K562 (cell line): ENCODE data around the gene ERGIC1. TPM values are rescaled to one million over a fixed set of nuclear protein-coding genes. Genes with fewer than 3 reads are reported as not detected.

Source experiments
- ATAC-seq: fragments of 200-7000 bp; cut with Tn5 transposase; 3 replicates; pipeline ENCODE4 v1.9.1; 2020; ENCODE audit warnings: moderate library complexity
- BruUV-seq: library from RNA; stranded (reverse); fragments of 400-500 nt; replicated peaks from 2 replicates; lab custom pipeline; 2021; lab: Mats Ljungman, UMichigan
- CTCF ChIA-PET: fragments of 300-600 bp; formaldehyde crosslinking; extraction: SDS; loops from one replicate; lab custom pipeline; 2021; ENCODE audit warnings: low intra/inter-chr PET ratio; lab: Yijun Ruan, JAX
- POLR2A ChIA-PET: fragments of 300-600, 350-650 bp; sonication (Branson Sonifier 250); formaldehyde crosslinking; extraction: SDS; loops from one replicate; lab custom pipeline; 2021; ENCODE audit warnings: antibody characterized with exemption, inconsistent platforms; lab: Yijun Ruan, JAX
- DNase-seq, 4 experiments: peaks; one replicate each; pipeline versions ENCODE4 v3.0.0 to v3.0.0-alpha.2; 2011 to 2018; ENCODE audit warnings: low spot score in 3 of 4, mixed read lengths in 3 of 4; ENCODE audit errors: extremely low read depth in 1 of 4
- FAIRE-seq: peaks from 2 replicates; lab custom pipeline; 2011; peaks lifted over from hg19 to GRCh38; lab: Jason Lieb, UNC
- H2AFZ ChIP-seq: 2 replicates; pipeline ENCODE4 v1.6.0; 2011; ENCODE audit warnings: low read depth, low read length, control low read depth, inconsistent platforms
- H3K27ac ChIP-seq: fragments of 200-600 bp; 3 replicates; pipeline ENCODE4 v1.8.0; 2011; ENCODE audit warnings: low read depth, mild to moderate bottlenecking, control low read depth, inconsistent platforms, low read length, moderate library complexity, mixed read lengths; ENCODE audit errors: extremely low read depth
- H3K27me3 ChIP-seq, 2 experiments: fragments of 300-600 bp in 1 of 2; 2 replicates in 1 of 2; 3 replicates in 1 of 2; pipeline versions ENCODE4 v1.6.0 to v1.8.0; 2011; ENCODE audit warnings: inconsistent platforms in 2 of 2, low read length in 2 of 2, mild to moderate bottlenecking in 1 of 2, mixed read lengths in 1 of 2, moderate library complexity in 1 of 2; ENCODE audit not compliant: control insufficient read depth in 2 of 2, insufficient read depth in 2 of 2
- H3K36me3 ChIP-seq: fragments of 300-600 bp; 3 replicates; pipeline ENCODE4 v1.8.0; 2011; ENCODE audit warnings: mild to moderate bottlenecking, low read length, inconsistent platforms; ENCODE audit not compliant: control insufficient read depth, insufficient read depth
- H3K4me1 ChIP-seq, 2 experiments: fragments of 200-600 bp in 1 of 2; replicated peaks in 1 of 2; 2 replicates in 1 of 2; 3 replicates in 1 of 2; pipeline versions ENCODE4 v1.5.1 to v1.8.0; 2011; ENCODE audit warnings: inconsistent platforms in 2 of 2, low read length in 2 of 2, mild to moderate bottlenecking in 1 of 2, mixed read lengths in 1 of 2, moderate library complexity in 1 of 2; ENCODE audit not compliant: control insufficient read depth in 2 of 2, insufficient read depth in 2 of 2
- H3K4me2 ChIP-seq: 2 replicates; pipeline ENCODE4 v1.6.1; 2011; ENCODE audit warnings: low read length, control low read depth, inconsistent platforms, mixed read lengths; ENCODE audit not compliant: insufficient read depth
- H3K4me3 ChIP-seq: fragments of 200-600 bp; sonication (generic), shearing (Covaris generic); 2 replicates; pipeline ENCODE4 v1.5.1; 2016; ENCODE audit warnings: control low read depth, inconsistent platforms
- H3K79me2 ChIP-seq: fragments of 200-600 bp; 3 replicates; pipeline ENCODE4 v1.8.0; 2011; ENCODE audit warnings: low read length, inconsistent platforms; ENCODE audit not compliant: control insufficient read depth, insufficient read depth
- H3K9ac ChIP-seq, 2 experiments: 2 replicates each; pipeline versions ENCODE4 v1.6.0 to v1.6.1; 2011; ENCODE audit warnings: low read depth in 2 of 2, low read length in 2 of 2, control low read depth in 1 of 2, inconsistent platforms in 1 of 2, mild to moderate bottlenecking in 1 of 2, mixed read lengths in 1 of 2; ENCODE audit not compliant: insufficient read depth in 1 of 2
- H3K9me1 ChIP-seq: one replicate; pipeline ENCODE4 v1.6.0; 2011; ENCODE audit warnings: inconsistent platforms, mild to moderate bottlenecking, low read length, moderate library complexity; ENCODE audit not compliant: control insufficient read depth, insufficient read depth
- H3K9me3 ChIP-seq: replicated peaks from 2 replicates; pipeline ENCODE4 v1.5.1; 2011; ENCODE audit warnings: low read depth, low read length, inconsistent platforms; ENCODE audit not compliant: control insufficient read depth, insufficient read depth
- H4K20me1 ChIP-seq: replicated peaks from 2 replicates; pipeline ENCODE4 v1.6.1; 2011; ENCODE audit warnings: low read length, inconsistent platforms, mixed read lengths; ENCODE audit not compliant: control insufficient read depth, insufficient read depth
- ESRRA ChIP-seq: fragments of 450-650 bp; IDR thresholded peaks from 2 replicates; pipeline ENCODE4 v1.6.1; 2014; ENCODE audit warnings: low read depth, mild to moderate bottlenecking, moderate library complexity, borderline replicate concordance
- HNRNPL ChIP-seq: fragments of 200-400 bp; formaldehyde crosslinking; IDR thresholded peaks from 2 replicates; pipeline ENCODE4 v1.6.1; 2017; ENCODE audit warnings: low read depth, mild to moderate bottlenecking, low read length
- KDM1A ChIP-seq, 2 experiments: fragments of 450-650 bp; IDR thresholded peaks; 2 replicates each; pipeline ENCODE4 v1.6.1; 2016; ENCODE audit warnings: mild to moderate bottlenecking in 2 of 2
- MYC ChIP-seq, 2 experiments: fragments of 250-450 bp in 1 of 2; sonication (Bioruptor Pico) in 1 of 2; IDR thresholded peaks; 2 replicates each; pipeline versions ENCODE4 v1.5.1 to v1.6.1; 2012 to 2021; ENCODE audit warnings: low read depth in 2 of 2, borderline replicate concordance in 1 of 2, improper control_type of control experiment in 1 of 2, low read length in 1 of 2, mild to moderate bottlenecking in 1 of 2, moderate library complexity in 1 of 2
- PRPF4 ChIP-seq: fragments of 200-400 bp; formaldehyde crosslinking; IDR thresholded peaks from one replicate; pipeline ENCODE4 v1.6.1; 2017; ENCODE audit warnings: low read length, low read depth, mild to moderate bottlenecking; ENCODE audit not compliant: insufficient read depth, poor library complexity, severe bottlenecking
- RBM39 ChIP-seq: fragments of 200-400 bp; formaldehyde crosslinking; optimal IDR thresholded peaks from 2 replicates; pipeline ENCODE3; 2018; ENCODE audit warnings: low read depth, low read length
- SNRNP70 ChIP-seq: fragments of 200-400 bp; formaldehyde crosslinking; optimal IDR thresholded peaks from 2 replicates; pipeline ENCODE3; 2017; ENCODE audit warnings: low read depth, low read length
- YY1 ChIP-seq, 3 experiments: IDR thresholded peaks; 2 replicates each; pipeline ENCODE4 v1.6.1; 2011; ENCODE audit warnings: low read length in 2 of 3, mild to moderate bottlenecking in 2 of 3, moderate library complexity in 2 of 3, borderline replicate concordance in 1 of 3, control low read depth in 1 of 3, low read depth in 1 of 3; ENCODE audit not compliant: insufficient read depth in 3 of 3, insufficient replicate concordance in 2 of 3, control insufficient read depth in 1 of 3, insufficient read length in 1 of 3; ENCODE audit errors: extremely low read depth in 1 of 3
- WGBS: fragments of 100-300 bp; shearing (Covaris generic); methylation state at CpG from one replicate; pipeline ENCODE4 v1.1.6; 2016; ENCODE audit warnings: low coverage, mixed read lengths; ENCODE audit not compliant: insufficient coverage; ENCODE audit errors: missing lambda C conversion rate; 5-methylcytosine and 5-hydroxymethylcytosine counted together
- in situ Hi-C: fragments of 300-500 bp; cut with MboI; formaldehyde crosslinking; loops from 4 replicates; pipeline ENCODE4 v1.15.0; 2018; ENCODE audit warnings: inconsistent platforms, mixed read lengths
- intact Hi-C: fragments of 100-400 bp; cut with micrococcal nuclease; formaldehyde crosslinking; loops from 2 replicates; pipeline ENCODE4 v1.14.2; 2022
- polyA plus RNA-seq, 8 experiments: library from polyadenylated mRNA; depleted of rRNA in 4 of 8; stranded (reverse) in 5 of 8; unstranded in 3 of 8; fragments of >200 nt; fragmentation: Nextera tagmentation in 2 of 8; fragmentation: Illumina TruSeq in 1 of 8; extraction: Ambion mirVana in 2 of 8; extraction: Trizol in 1 of 8; gene quantifications; 2 replicates each; pipeline versions ENCODE4 v1.2.1 to v1.2.3, GENCODE V29; 2011 to 2014; ENCODE audit warnings: inconsistent platforms in 1 of 8, missing spikeins in 1 of 8
- total RNA-seq, 7 experiments: library from RNA; depleted of rRNA in 6 of 7; stranded (reverse); fragments of >200 nt in 6 of 7; fragmentation: Illumina TruSeq in 2 of 7; extraction: Trizol in 2 of 7; gene quantifications; 2 replicates each; pipeline versions ENCODE4 v1.2.1 to v1.2.3, GENCODE V29; 2011 to 2021; ENCODE audit warnings: low replicate concordance in 1 of 7
- TF ChIP-seq, protein P1 (sequence below), 2 experiments: fragments of 250-450 bp in 1 of 2; fragments of 450-650 bp in 1 of 2; sonication (Bioruptor Pico) in 1 of 2; IDR thresholded peaks; 2 replicates each; pipeline versions ENCODE4 v1.6.1 to v1.8.0; 2016 to 2021; ENCODE audit warnings: mild to moderate bottlenecking in 2 of 2, moderate library complexity in 2 of 2, missing compliant biosample characterization in 1 of 2, missing genetic modification characterization in 1 of 2
- TF ChIP-seq, protein P2 (sequence below): IDR thresholded peaks from 3 replicates; pipeline ENCODE4 v1.6.1; 2011; ENCODE audit warnings: borderline replicate concordance, mild to moderate bottlenecking, moderate library complexity; ENCODE audit not compliant: insufficient read length; ENCODE audit errors: extremely low read depth
- TF ChIP-seq, protein P3 (sequence below): sonication (generic); formaldehyde crosslinking; IDR thresholded peaks from 2 replicates; pipeline ENCODE4 v1.8.0; 2022; ENCODE audit warnings: mild to moderate bottlenecking, missing genetic modification reagents
- TF ChIP-seq, protein P4 (sequence below): fragments of 200-800 bp; sonication (Bioruptor generic); IDR thresholded peaks from 2 replicates; pipeline ENCODE4 v1.6.1; 2017; ENCODE audit warnings: missing genetic modification characterization, missing compliant biosample characterization

ERGIC1 gene
- total and polyA plus RNA-seq, 9 of the 15 experiments (the other 6 are each of a cell fraction or from before 2014, with no cell fraction given): 5.5 to 68.4 (median 36.4) TPM

DNA sequence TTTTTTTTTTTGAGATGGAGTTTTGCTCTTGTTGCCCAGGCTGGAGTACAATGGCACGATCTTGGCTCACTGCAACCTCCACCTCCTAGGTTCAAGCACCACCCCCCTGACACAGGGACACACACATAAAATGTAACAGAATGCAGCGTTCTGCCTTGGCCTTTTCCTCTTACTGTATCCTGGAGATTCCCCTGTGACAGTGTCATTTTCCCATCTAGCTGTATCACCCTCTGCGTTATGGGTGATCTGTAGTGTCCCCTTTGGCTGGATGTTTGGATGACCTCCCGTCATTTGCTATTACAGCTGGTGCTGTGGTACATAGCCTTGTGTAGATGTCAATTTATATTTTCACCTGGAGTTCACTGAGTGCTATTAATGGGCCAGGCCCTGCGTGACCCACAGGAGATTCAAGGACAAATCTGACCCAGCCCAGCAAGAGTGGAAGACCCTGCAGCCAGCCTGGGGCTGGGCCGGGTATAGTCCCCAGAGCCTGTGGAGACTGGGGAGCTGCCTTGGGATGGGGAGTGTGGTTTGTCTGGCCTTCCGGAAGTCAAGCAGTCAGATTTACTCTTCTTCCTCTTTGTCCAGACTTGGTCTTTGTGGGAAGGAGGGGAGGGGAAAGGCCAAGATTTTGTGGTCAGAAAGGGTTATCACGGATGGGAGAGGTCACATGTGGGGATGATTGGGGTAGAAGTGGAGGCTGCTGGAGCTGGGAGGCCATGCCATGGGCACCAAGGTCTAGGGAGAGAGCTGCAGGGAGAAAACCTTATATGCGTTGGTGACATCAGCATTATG lies 43.6 kb downstream of the ERGIC1 start:
- DNase-seq (no peak), ATAC-seq (no peak), FAIRE-seq (no peak)
- ChIA-PET CTCF (no interaction called here), POLR2A (no interaction called here)
- no peaks in the 10 kb centered on the region for H3K36me3 ChIP-seq
- no peaks in the 10 kb centered on the region for H3K27me3 ChIP-seq
- 62% methylated on average over 8 of the region's 9 CpGs for WGBS
- H3K4me3 ChIP-seq: no peak overlapping the region
- H3K4me2 ChIP-seq: no peak overlapping the region
- no TSS peak for BruUV-seq
- no peak overlapping the region for H3K9ac ChIP-seq
- H3K4me1 ChIP-seq: peaks cover 10 to 17% of the 10 kb centered on the region in 2 experiments; a peak in 4 of 5 replicates
- H3K27ac ChIP-seq: no peak overlapping the region
- H4K20me1 ChIP-seq: peaks cover 3% of the 10 kb centered on the region; the same call in 1 of the 2 replicates
- intact Hi-C loops: no loop called here
- in situ Hi-C loops: no loop called here
- no peaks in the 10 kb centered on the region for H3K9me3 ChIP-seq
- H3K79me2 ChIP-seq: 0 out of 3 replicates have a peak, but pooled peaks cover 4% of the 10 kb centered on the region
- no peaks in the 10 kb centered on the region for H3K9me1 ChIP-seq
- H2AFZ ChIP-seq: no peak overlapping the region
- TF ChIP-seq, protein P1, sequence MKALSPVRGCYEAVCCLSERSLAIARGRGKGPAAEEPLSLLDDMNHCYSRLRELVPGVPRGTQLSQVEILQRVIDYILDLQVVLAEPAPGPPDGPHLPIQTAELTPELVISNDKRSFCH (CRISPR knock-in tag; IDR thresholded peaks at IDR 0.05): no peak
- TF ChIP-seq, protein P1 (tag; IDR thresholded peaks at IDR 0.05): 0 out of 2 replicates have a peak, but pooled peaks have one; percentile 25
- TF ChIP-seq HNRNPL (no peak), MYC (IDR thresholded peaks at IDR 0.05; ENCODE audit: low read depth, low read length) (no peak), MYC (CRISPR knock-in tag; IDR thresholded peaks at IDR 0.05; ENCODE audit: borderline replicate concordance, low read depth) (no peak), YY1 (IDR thresholded peaks at IDR 0.05; ENCODE audit: borderline replicate concordance in 1 of 3, control insufficient read depth in 1 of 3, extremely low read depth in 1 of 3, insufficient read depth in 3 of 3, insufficient read length in 1 of 3, insufficient replicate concordance in 2 of 3, low read depth in 1 of 3, low read length in 2 of 3) (no peak), KDM1A (IDR thresholded peaks at IDR 0.05) (peak; percentile 92 to 95), SNRNP70 (no peak), RBM39 (no peak), PRPF4 (no peak), ESRRA (peak; percentile 22; the same call in 1 of the 2 replicates)
- TF ChIP-seq, protein P2, sequence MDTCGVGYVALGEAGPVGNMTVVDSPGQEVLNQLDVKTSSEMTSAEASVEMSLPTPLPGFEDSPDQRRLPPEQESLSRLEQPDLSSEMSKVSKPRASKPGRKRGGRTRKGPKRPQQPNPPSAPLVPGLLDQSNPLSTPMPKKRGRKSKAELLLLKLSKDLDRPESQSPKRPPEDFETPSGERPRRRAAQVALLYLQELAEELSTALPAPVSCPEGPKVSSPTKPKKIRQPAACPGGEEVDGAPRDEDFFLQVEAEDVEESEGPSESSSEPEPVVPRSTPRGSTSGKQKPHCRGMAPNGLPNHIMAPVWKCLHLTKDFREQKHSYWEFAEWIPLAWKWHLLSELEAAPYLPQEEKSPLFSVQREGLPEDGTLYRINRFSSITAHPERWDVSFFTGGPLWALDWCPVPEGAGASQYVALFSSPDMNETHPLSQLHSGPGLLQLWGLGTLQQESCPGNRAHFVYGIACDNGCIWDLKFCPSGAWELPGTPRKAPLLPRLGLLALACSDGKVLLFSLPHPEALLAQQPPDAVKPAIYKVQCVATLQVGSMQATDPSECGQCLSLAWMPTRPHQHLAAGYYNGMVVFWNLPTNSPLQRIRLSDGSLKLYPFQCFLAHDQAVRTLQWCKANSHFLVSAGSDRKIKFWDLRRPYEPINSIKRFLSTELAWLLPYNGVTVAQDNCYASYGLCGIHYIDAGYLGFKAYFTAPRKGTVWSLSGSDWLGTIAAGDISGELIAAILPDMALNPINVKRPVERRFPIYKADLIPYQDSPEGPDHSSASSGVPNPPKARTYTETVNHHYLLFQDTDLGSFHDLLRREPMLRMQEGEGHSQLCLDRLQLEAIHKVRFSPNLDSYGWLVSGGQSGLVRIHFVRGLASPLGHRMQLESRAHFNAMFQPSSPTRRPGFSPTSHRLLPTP: no peak
- TF ChIP-seq, protein P3, sequence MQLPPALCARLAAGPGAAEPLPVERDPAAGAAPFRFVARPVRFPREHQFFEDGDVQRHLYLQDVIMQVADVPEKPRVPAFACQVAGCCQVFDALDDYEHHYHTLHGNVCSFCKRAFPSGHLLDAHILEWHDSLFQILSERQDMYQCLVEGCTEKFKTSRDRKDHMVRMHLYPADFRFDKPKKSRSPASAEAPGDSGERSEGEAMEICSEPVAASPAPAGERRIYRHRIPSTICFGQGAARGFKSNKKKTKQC (CRISPR knock-in tag): no peak
- TF ChIP-seq, protein P4, sequence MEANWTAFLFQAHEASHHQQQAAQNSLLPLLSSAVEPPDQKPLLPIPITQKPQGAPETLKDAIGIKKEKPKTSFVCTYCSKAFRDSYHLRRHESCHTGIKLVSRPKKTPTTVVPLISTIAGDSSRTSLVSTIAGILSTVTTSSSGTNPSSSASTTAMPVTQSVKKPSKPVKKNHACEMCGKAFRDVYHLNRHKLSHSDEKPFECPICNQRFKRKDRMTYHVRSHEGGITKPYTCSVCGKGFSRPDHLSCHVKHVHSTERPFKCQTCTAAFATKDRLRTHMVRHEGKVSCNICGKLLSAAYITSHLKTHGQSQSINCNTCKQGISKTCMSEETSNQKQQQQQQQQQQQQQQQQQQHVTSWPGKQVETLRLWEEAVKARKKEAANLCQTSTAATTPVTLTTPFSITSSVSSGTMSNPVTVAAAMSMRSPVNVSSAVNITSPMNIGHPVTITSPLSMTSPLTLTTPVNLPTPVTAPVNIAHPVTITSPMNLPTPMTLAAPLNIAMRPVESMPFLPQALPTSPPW (CRISPR knock-in tag): peak; percentile 25; the same call in 1 of the 2 replicates
